GM19324 (cell line): ENCODE measurements around the gene CELF4.
A peak's percentile ranks its signal among the peaks of the same experiment; 100 is the strongest.

Experiments
- ATAC-seq: cut with Tn5 transposase; IDR thresholded peaks from one replicate; pipeline ENCODE4 v1.9.1; 2021; ENCODE audit warnings: mild to moderate bottlenecking, moderate library complexity; ENCODE audit not compliant: unreplicated experiment, low FRiP score

Gene CELF4

GRCh38 chr18:37550118-37550875 lies 15.3 kb downstream of the CELF4 start:
- no peak for ATAC-seq

- ATAC-seq = no peak
These were observed 16.8 kb downstream of the CELF4 start for GRCh38 chr18:37548679-37549289.

GRCh38 chr18:37547196-37547827 lies 18.3 kb downstream of the CELF4 start:
- ATAC-seq = no peak

GRCh38 chr18:37546651-37547050 lies 18.9 kb downstream of the CELF4 start:
- ATAC-seq = no peak

GRCh38 chr18:37546272-37546537 lies 19.4 kb downstream of the CELF4 start:
- no peak for ATAC-seq

- no peak for ATAC-seq
These were observed 19.9 kb downstream of the CELF4 start for GRCh38 chr18:37545461-37546271.

- no peak for ATAC-seq
These were observed 20.9 kb downstream of the CELF4 start for GRCh38 chr18:37544713-37545112.

GRCh38 chr18:37544217-37544616 lies 21.4 kb downstream of the CELF4 start:
- ATAC-seq = no peak

- ATAC-seq = no peak
These were observed 22.3 kb downstream of the CELF4 start for GRCh38 chr18:37543321-37543720.

GRCh38 chr18:37541517-37541916 lies 24.1 kb downstream of the CELF4 start:
- no peak for ATAC-seq

GRCh38 chr18:37540424-37541138 lies 25.0 kb downstream of the CELF4 start:
- ATAC-seq = no peak

- no peak for ATAC-seq
These were observed 26.4 kb downstream of the CELF4 start for GRCh38 chr18:37539236-37539635.

- no peak for ATAC-seq
These were observed 26.9 kb downstream of the CELF4 start for GRCh38 chr18:37538526-37539205.

- peak; percentile 55 for ATAC-seq
These were observed 27.6 kb downstream of the CELF4 start for GRCh38 chr18:37537868-37538525.

GRCh38 chr18:37536656-37537055 lies 28.9 kb downstream of the CELF4 start:
- ATAC-seq = no peak

- ATAC-seq = no peak
These were observed 29.6 kb downstream of the CELF4 start for GRCh38 chr18:37535968-37536367.

GRCh38 chr18:37534627-37535026 lies 31.0 kb downstream of the CELF4 start:
- no peak for ATAC-seq

- no peak for ATAC-seq
These were observed 31.7 kb downstream of the CELF4 start for GRCh38 chr18:37533647-37534584.
